A549 (cell line): Measurements from ENCODE around the gene POLE. TPM values are rescaled to one million over a fixed set of nuclear protein-coding genes. Genes with fewer than 3 reads are reported as not detected.

ENCODE experiments used
- ATAC-seq, 2 experiments: fragments of 200-7000 bp in 1 of 2; fragments of >200 bp in 1 of 2; cut with Nextera tagmentation in 1 of 2; cut with Tn5 transposase in 1 of 2; 3 replicates each; pipeline versions ENCODE4 v1.8.0 to v1.9.1; 2018 to 2020; ENCODE audit warnings: mild to moderate bottlenecking in 1 of 2, moderate library complexity in 1 of 2
- CTCF ChIA-PET: fragments of 300-600 bp; sonication (Branson Sonifier 250); formaldehyde crosslinking; extraction: SDS; loops from one replicate; lab custom pipeline; 2021; ENCODE audit warnings: antibody characterized with exemption, inconsistent platforms; lab: Yijun Ruan, JAX
- POLR2A ChIA-PET: fragments of 350-600 bp; formaldehyde crosslinking; extraction: SDS; loops from one replicate; lab custom pipeline; 2021; ENCODE audit warnings: antibody characterized with exemption, inconsistent platforms; lab: Yijun Ruan, JAX
- DNase-seq, 2 experiments: peaks; one replicate each; pipeline versions ENCODE4 v3.0.0 to v3.0.0-alpha.2; 2011 to 2016; ENCODE audit warnings: low read depth in 1 of 2, low spot score in 1 of 2
- FAIRE-seq: peaks from 2 replicates; lab custom pipeline; 2011; peaks lifted over from hg19 to GRCh38; lab: Jason Lieb, UNC
- H3K27ac ChIP-seq, 2 experiments: fragments of >200 bp; sonication (Bioruptor Twin); formaldehyde crosslinking; 3 replicates each; pipeline ENCODE4 v1.5.1; 2016 to 2017
- H3K4me1 ChIP-seq: fragments of >200 bp; sonication (Bioruptor Twin); formaldehyde crosslinking; 3 replicates; pipeline ENCODE4 v1.6.1; 2016
- H3K4me2 ChIP-seq: fragments of >200 bp; sonication (Bioruptor Twin); formaldehyde crosslinking; 3 replicates; pipeline ENCODE4 v1.6.1; 2016
- H3K4me3 ChIP-seq: fragments of >200 bp; sonication (Bioruptor Twin); formaldehyde crosslinking; 3 replicates; pipeline ENCODE4 v1.5.1; 2016
- H3K9me3 ChIP-seq: fragments of >200 bp; sonication (Bioruptor Twin); formaldehyde crosslinking; 3 replicates; pipeline ENCODE4 v1.6.1; 2016
- ATOH8 ChIP-seq: fragments of 250-450 bp; sonication (Bioruptor Pico); IDR thresholded peaks from 2 replicates; pipeline ENCODE4 v1.5.0; 2020; ENCODE audit warnings: low read depth, mild to moderate bottlenecking, moderate library complexity
- BHLHE40 ChIP-seq: IDR thresholded peaks from 2 replicates; pipeline ENCODE4 v1.6.1; 2012; ENCODE audit warnings: low read depth, low read length, inconsistent platforms
- CHD2 ChIP-seq: fragments of 150-350 bp; IDR thresholded peaks from 2 replicates; pipeline ENCODE4 v1.6.1; 2014; ENCODE audit warnings: low read length; ENCODE audit not compliant: partially characterized antibody
- CHD4 ChIP-seq: fragments of 200-600 bp; sonication (generic); IDR thresholded peaks from 2 replicates; pipeline ENCODE4 v1.6.1; 2016; ENCODE audit warnings: antibody characterized with exemption, mild to moderate bottlenecking, borderline replicate concordance
- EP300 ChIP-seq, 2 experiments: fragments of >200 bp; sonication (Bioruptor Twin); formaldehyde crosslinking; IDR thresholded peaks; 2 replicates in 1 of 2; 3 replicates in 1 of 2; pipeline ENCODE4 v1.6.1; 2016 to 2017
- FOSB ChIP-seq: fragments of 250-450 bp; sonication (Bioruptor Pico); IDR thresholded peaks from 2 replicates; pipeline ENCODE4 v1.5.0; 2020; ENCODE audit warnings: mild to moderate bottlenecking, moderate library complexity
- FOSL2 ChIP-seq, 2 experiments: fragments of 450-650 bp in 1 of 2; fragments of >200 bp in 1 of 2; sonication (Bioruptor Twin) in 1 of 2; formaldehyde crosslinking; IDR thresholded peaks; 2 replicates each; pipeline versions ENCODE4 v1.5.0 to v1.6.1; 2016 to 2020; ENCODE audit warnings: mild to moderate bottlenecking in 1 of 2, moderate library complexity in 1 of 2
- GATA3 ChIP-seq: IDR thresholded peaks from 2 replicates; pipeline ENCODE4 v1.6.1; 2012; ENCODE audit warnings: borderline replicate concordance
- HDAC2 ChIP-seq: fragments of 200-600 bp; sonication (generic); IDR thresholded peaks from 2 replicates; pipeline ENCODE4 v1.6.1; 2016
- HMGXB4 ChIP-seq: fragments of 250-450 bp; sonication (Bioruptor Pico); IDR thresholded peaks from 2 replicates; pipeline ENCODE4 v1.5.0; 2021; ENCODE audit warnings: mild to moderate bottlenecking, moderate library complexity, borderline replicate concordance
- HOXB13 ChIP-seq: fragments of 250-450 bp; sonication (Bioruptor Pico); IDR thresholded peaks from 2 replicates; pipeline ENCODE4 v1.5.0; 2020; ENCODE audit warnings: low read depth, mild to moderate bottlenecking, moderate library complexity
- HOXB5 ChIP-seq: fragments of 250-450 bp; sonication (Bioruptor Pico); IDR thresholded peaks from 2 replicates; pipeline ENCODE4 v1.5.0; 2020; ENCODE audit warnings: mild to moderate bottlenecking, moderate library complexity
- JUNB ChIP-seq: fragments of >200 bp; sonication (Bioruptor Twin); formaldehyde crosslinking; IDR thresholded peaks from 2 replicates; pipeline ENCODE4 v1.6.1; 2016
- KDM5A ChIP-seq: fragments of 200-600 bp; sonication (generic); IDR thresholded peaks from 2 replicates; pipeline ENCODE4 v1.6.1; 2016; ENCODE audit warnings: antibody characterized with exemption, mild to moderate bottlenecking
- MAZ ChIP-seq: fragments of 150-350 bp; IDR thresholded peaks from 2 replicates; pipeline ENCODE4 v1.6.1; 2014; ENCODE audit warnings: antibody characterized with exemption, low read depth, low read length, borderline replicate concordance
- NFE2L2 ChIP-seq: fragments of 150-350 bp; conservative IDR thresholded peaks from 2 replicates; pipeline ENCODE4 v1.6.1; 2014; ENCODE audit warnings: low read length
- NPAS2 ChIP-seq: fragments of 250-450 bp; sonication (Bioruptor Pico); IDR thresholded peaks from 2 replicates; pipeline ENCODE4 v1.8.0; 2022; ENCODE audit warnings: mild to moderate bottlenecking, moderate library complexity, borderline replicate concordance
- NR3C1 ChIP-seq: fragments of >200 bp; sonication (Bioruptor Twin); formaldehyde crosslinking; IDR thresholded peaks from 3 replicates; pipeline ENCODE4 v1.6.1; 2017
- PBX3 ChIP-seq: IDR thresholded peaks from 2 replicates; pipeline ENCODE4 v1.6.1; 2012
- RAD21 ChIP-seq, 2 experiments: fragments of >200 bp in 1 of 2; sonication (Bioruptor Twin) in 1 of 2; formaldehyde crosslinking in 1 of 2; IDR thresholded peaks in 1 of 2; conservative IDR thresholded peaks in 1 of 2; 2 replicates in 1 of 2; 3 replicates in 1 of 2; pipeline ENCODE4 v1.6.1; 2012 to 2018; ENCODE audit warnings: inconsistent platforms in 1 of 2
- REST ChIP-seq: fragments of 200-600 bp; sonication (generic); IDR thresholded peaks from 2 replicates; pipeline ENCODE4 v1.6.1; 2016; ENCODE audit warnings: antibody characterized with exemption, mild to moderate bottlenecking, moderate library complexity
- SREBF2 ChIP-seq: fragments of 450-650 bp; IDR thresholded peaks from 2 replicates; pipeline ENCODE4 v1.6.1; 2014; ENCODE audit warnings: mild to moderate bottlenecking, moderate library complexity
- ZFP36 ChIP-seq: fragments of 450-650 bp; IDR thresholded peaks from 2 replicates; pipeline ENCODE4 v1.6.1; 2014; ENCODE audit warnings: borderline replicate concordance; ENCODE audit not compliant: partially characterized antibody
- WGBS: methylation state at CpG from one replicate; pipeline ENCODE4 v1.1.6; 2017; ENCODE audit errors: missing lambda C conversion rate; 5-methylcytosine and 5-hydroxymethylcytosine counted together
- polyA plus RNA-seq, 4 experiments: library from polyadenylated mRNA; depleted of rRNA in 3 of 4; stranded (reverse); fragments of >200 nt; fragmentation: RNase III in 1 of 4; extraction: RNeasy Plus Mini Kit Qiagen cat#74134 plus additional on column Dnase treatment in 1 of 4; gene quantifications; 2 replicates in 3 of 4; 3 replicates in 1 of 4; pipeline ENCODE4 v1.2.3, GENCODE V29; 2011 to 2017

POLE gene
- polyA plus RNA-seq, 2 of the 4 experiments (the other 2 are of a cell fraction), result 28.9 to 67.2 TPM

GRCh38 chr12:132665794-132666193 lies 21.3 kb downstream of the POLE start:
- FAIRE-seq (no peak), ATAC-seq (no peak), DNase-seq (no peak)
- Histone ChIP-seq H3K4me3 (no peak overlapping the region), H3K4me1 (no peaks in the 10 kb centered on the region), H3K27ac (no peak overlapping the region), H3K9me3 (no peaks in the 10 kb centered on the region), H3K4me2 (no peak overlapping the region)
- CTCF ChIA-PET, result interaction anchor here (1.2 to 1.3 kb wide), 2 partner anchors 27 to 104 kb away, joined by 4 read pairs; no protein-coding TSS in a partner anchor
- TF ChIP-seq REST (no peak), GATA3 (no peak), JUNB (no peak), CHD4 (no peak), FOSL2 (IDR thresholded peaks at IDR 0.05) (no peak), FOSL2 (CRISPR knock-in tag; IDR thresholded peaks at IDR 0.05) (no peak), BHLHE40 (no peak), MAZ (no peak), HDAC2 (no peak), NR3C1 (no peak), HOXB5 (CRISPR knock-in tag) (no peak), FOSB (no peak), KDM5A (no peak), NFE2L2 (no peak), EP300 (IDR thresholded peaks at IDR 0.05) (no peak), ATOH8 (CRISPR knock-in tag) (no peak), RAD21 (conservative IDR thresholded peaks at IDR 0.05 in 1 of 2, IDR thresholded peaks at IDR 0.05 in 1 of 2) (no peak), NPAS2 (CRISPR knock-in tag) (no peak), CHD2 (no peak)
- POLR2A ChIA-PET, result no interaction called here
- WGBS, result 94% methylated on average over 6 of the region's 6 CpGs

- no peak overlapping the region for H3K4me3 ChIP-seq
- TF ChIP-seq PBX3 (no peak), HOXB13 (CRISPR knock-in tag) (no peak), ZFP36 (no peak), HMGXB4 (no peak), SREBF2 (no peak)
- ChIA-PET CTCF (interaction anchor here (1.2 kb wide), 1 partner anchor 26 kb away, joined by 4 read pairs; no protein-coding TSS in a partner anchor), POLR2A (no interaction called here)
- no peak overlapping the region for H3K4me2 ChIP-seq
- DNase-seq (no peak), ATAC-seq (no peak), FAIRE-seq (no peak)
- WGBS, result 97% methylated on average over 13 of the region's 13 CpGs
- no peaks in the 10 kb centered on the region for H3K4me1 ChIP-seq
- no peaks in the 10 kb centered on the region for H3K9me3 ChIP-seq
- no peak overlapping the region for H3K27ac ChIP-seq
These were observed 22.0 kb downstream of the POLE start for GRCh38 chr12:132665149-132665491.
